AG04450 (cell line): Measurements from ENCODE around the gene MAML1. TPM values are rescaled to one million over a fixed set of nuclear protein-coding genes. Genes with fewer than 3 reads are reported as not detected.

Source experiments
- CTCF ChIA-PET: fragments of 300-600, 350-600 bp; formaldehyde crosslinking; extraction: SDS; loops from one replicate; lab custom pipeline; 2022; ENCODE audit warnings: antibody characterized with exemption, inconsistent platforms; lab: Charles Lee
- POLR2A ChIA-PET: fragments of 350-600 bp; formaldehyde crosslinking; extraction: SDS; loops from one replicate; lab custom pipeline; 2021; ENCODE audit warnings: antibody characterized with exemption, inconsistent platforms; lab: Yijun Ruan, JAX
- DNase-seq: peaks from one replicate; pipeline ENCODE4 v3.0.0-alpha.2; 2011; ENCODE audit warnings: low read depth, low spot score
- H3K27ac ChIP-seq: one replicate; pipeline ENCODE4 v1.5.1; 2012; ENCODE audit warnings: low read depth, low read length, control low read depth
- H3K27me3 ChIP-seq: one replicate; pipeline ENCODE4 v1.6.0; 2012; ENCODE audit warnings: low read length; ENCODE audit not compliant: control insufficient read depth, insufficient read depth
- H3K4me3 ChIP-seq: 2 replicates; pipeline ENCODE4 v1.5.1; 2011; ENCODE audit warnings: mild to moderate bottlenecking, low read depth, low read length, control low read depth
- H3K9me3 ChIP-seq: 2 replicates; pipeline ENCODE4 v1.5.1; 2012; ENCODE audit warnings: low read length; ENCODE audit not compliant: control insufficient read depth, insufficient read depth
- CTCF ChIP-seq: IDR thresholded peaks from 2 replicates; pipeline ENCODE4 v1.5.1; 2011; ENCODE audit warnings: low read depth, low read length, control low read depth, inconsistent platforms
- polyA plus RNA-seq: library from polyadenylated mRNA; depleted of rRNA; stranded (reverse); fragments of >200 nt; gene quantifications from 2 replicates; pipeline ENCODE4 v1.2.3, GENCODE V29; 2011; rRNA removed
- small RNA-seq: library from RNA; depleted of rRNA; stranded (forward); fragments of <200 nt; gene quantifications from one replicate; pipeline ENCODE3, GENCODE V24; 2012; ENCODE audit warnings: low read depth; ENCODE audit not compliant: insufficient read length

The MAML1 gene
- polyA plus RNA-seq, 1 experiment: 4.9 TPM

- Histone ChIP-seq H3K27me3 (no peaks in the 10 kb centered on the region), H3K4me3 (peak overlapping the region; percentile 94), H3K9me3 (no peaks in the 10 kb centered on the region; the same call in 1 of the 2 replicates), H3K27ac (peak overlapping the region; percentile 21)
- no peak for DNase-seq
- no peak for TF ChIP-seq CTCF
- ChIA-PET CTCF (interaction anchor here (2.1 kb wide), 1 partner anchor 21 kb away, joined by 6 read pairs; no protein-coding TSS in a partner anchor), POLR2A (interaction anchor here (0.6 to 1.1 kb wide), 7 partner anchors 10 to 211 kb away, joined by 3 to 12 read pairs (median 5); no protein-coding TSS in a partner anchor)
Observed at GRCh38 chr5:179822444-179822990, 89.9 kb downstream of the MAML1 start.

GRCh38 chr5:179823937-179824744 lies 91.5 kb downstream of the MAML1 start:
- no peak for TF ChIP-seq CTCF
- ChIA-PET POLR2A (interaction anchor here (1.1 kb wide), 1 partner anchor 8 kb away, joined by 3 read pairs; no protein-coding TSS in a partner anchor), CTCF (no interaction called here)
- Histone ChIP-seq H3K27ac (peak overlapping the region; percentile 21), H3K4me3 (peak overlapping the region; percentile 94), H3K27me3 (no peaks in the 10 kb centered on the region), H3K9me3 (peaks cover 4% of the 10 kb centered on the region)
- DNase-seq: no peak

GRCh38 chr5:179824745-179825112 lies 92.1 kb downstream of the MAML1 start:
- Histone ChIP-seq H3K27me3 (no peaks in the 10 kb centered on the region), H3K9me3 (peaks cover 5% of the 10 kb centered on the region), H3K27ac (no peak overlapping the region), H3K4me3 (peak overlapping the region; percentile 94)
- POLR2A ChIA-PET: no interaction called here
- CTCF ChIA-PET: no interaction called here
- no peak for DNase-seq
- no peak for TF ChIP-seq CTCF

- TF ChIP-seq CTCF: no peak
- Histone ChIP-seq H3K27me3 (no peaks in the 10 kb centered on the region), H3K27ac (no peak overlapping the region), H3K4me3 (no peak overlapping the region; the same call in 1 of the 2 replicates), H3K9me3 (peaks cover 5% of the 10 kb centered on the region)
- CTCF ChIA-PET: interaction anchor here (0.7 kb wide), 1 partner anchor 32 kb away, joined by 3 read pairs; no protein-coding TSS in a partner anchor
- POLR2A ChIA-PET: interaction anchor here (0.6 to 0.7 kb wide), 2 partner anchors 29 to 678 kb away, joined by 3 to 7 read pairs; no protein-coding TSS in a partner anchor
- no peak for DNase-seq
Observed at GRCh38 chr5:179825655-179826182, 93.1 kb downstream of the MAML1 start.

Small RNA genes within 50 kb of the gene (small RNA-seq; reads per million reads assigned to genes)
- not detected for gene MIR1229

Other genes with a start within 250 kb of the MAML1 start
- 24.1 and 31.1 TPM in 2 replicates for gene RUFY1, start 182.3 kb upstream of the MAML1 start, polyA plus RNA-seq
- gene HNRNPH1, start 109.2 kb upstream of the MAML1 start, polyA plus RNA-seq: 341 and 383 TPM in 2 replicates
- not detected in 2 replicates for gene CBY3, start 51.8 kb upstream of the MAML1 start, polyA plus RNA-seq
- 817 and 925 TPM in 2 replicates for gene CANX, start 33.9 kb upstream of the MAML1 start, polyA plus RNA-seq
- 0.40 and 0.56 TPM in 2 replicates for gene LTC4S, start 61.2 kb downstream of the MAML1 start, polyA plus RNA-seq
- 102 and 149 TPM in 2 replicates for gene MGAT4B, start 74.0 kb downstream of the MAML1 start, polyA plus RNA-seq
- 366 and 589 TPM in 2 replicates for gene SQSTM1, start 88.1 kb downstream of the MAML1 start, polyA plus RNA-seq
- gene MRNIP, start 126.0 kb downstream of the MAML1 start, polyA plus RNA-seq: 14.0 and 16.0 TPM in 2 replicates
- 41.1 and 47.9 TPM in 2 replicates for gene TBC1D9B, start 175.1 kb downstream of the MAML1 start, polyA plus RNA-seq